Adrenal gland (tissue), 5 donors: Measurements from ENCODE around the gene SV2C.
"Not testable (repeated sequence)": the region's sequence is repeated elsewhere in the genome, so short reads cannot be mapped to it uniquely, and the experiment has no call there.

Experiments used
- CTCF ChIP-seq, 6 experiments: fragments of 450-650 bp in 4 of 6; fragments of 200-600 bp in 2 of 6; sonication (generic) in 1 of 6; IDR thresholded peaks; 1 replicate in 5 of 6; 2 replicates in 1 of 6; pipeline versions ENCODE4 v1.5.1 to v1.8.0; 2016 to 2021; ENCODE audit warnings: antibody characterized with exemption in 6 of 6, mild to moderate bottlenecking in 2 of 6, moderate library complexity in 1 of 6
- POLR2A ChIP-seq, 2 donors: fragments of 450-650 bp; IDR thresholded peaks; one replicate each; pipeline ENCODE4 v1.6.1; 2017; ENCODE audit warnings: antibody characterized with exemption in 2 of 2, mild to moderate bottlenecking in 2 of 2, moderate library complexity in 1 of 2
- donor health status: DM: no; HTN: no; CAD: no.

DNA sequence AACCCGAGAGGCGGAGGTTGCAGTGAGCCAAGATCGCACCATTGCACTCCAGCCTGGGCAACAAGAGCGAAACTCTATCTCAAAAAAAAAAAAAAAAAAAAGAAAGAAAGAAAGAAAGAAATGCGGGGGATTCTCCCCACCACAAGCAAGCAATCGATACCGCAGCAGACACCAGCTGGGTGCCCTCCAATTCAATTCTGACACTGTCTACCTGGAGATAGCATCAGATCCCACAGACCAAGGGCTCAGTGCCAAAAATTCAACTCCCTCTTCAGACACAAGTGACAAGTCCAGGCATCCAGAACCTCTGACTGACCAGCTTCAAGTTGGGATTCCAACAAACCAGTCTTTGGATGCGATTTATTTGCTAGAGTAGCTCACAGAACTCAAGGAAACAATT is 286.5 kb downstream of the SV2C start:
- not testable (repeated sequence) for TF ChIP-seq CTCF, POLR2A (IDR thresholded peaks at IDR 0.05)
